ENCODE measurements around the gene VAV3.
A peak's percentile ranks its signal among the peaks of the same experiment; 100 is the strongest.
"Not testable (repeated sequence)": the region's sequence is repeated elsewhere in the genome, so short reads cannot be mapped to it uniquely, and the experiment has no call there.

VAV3 gene

DNA sequence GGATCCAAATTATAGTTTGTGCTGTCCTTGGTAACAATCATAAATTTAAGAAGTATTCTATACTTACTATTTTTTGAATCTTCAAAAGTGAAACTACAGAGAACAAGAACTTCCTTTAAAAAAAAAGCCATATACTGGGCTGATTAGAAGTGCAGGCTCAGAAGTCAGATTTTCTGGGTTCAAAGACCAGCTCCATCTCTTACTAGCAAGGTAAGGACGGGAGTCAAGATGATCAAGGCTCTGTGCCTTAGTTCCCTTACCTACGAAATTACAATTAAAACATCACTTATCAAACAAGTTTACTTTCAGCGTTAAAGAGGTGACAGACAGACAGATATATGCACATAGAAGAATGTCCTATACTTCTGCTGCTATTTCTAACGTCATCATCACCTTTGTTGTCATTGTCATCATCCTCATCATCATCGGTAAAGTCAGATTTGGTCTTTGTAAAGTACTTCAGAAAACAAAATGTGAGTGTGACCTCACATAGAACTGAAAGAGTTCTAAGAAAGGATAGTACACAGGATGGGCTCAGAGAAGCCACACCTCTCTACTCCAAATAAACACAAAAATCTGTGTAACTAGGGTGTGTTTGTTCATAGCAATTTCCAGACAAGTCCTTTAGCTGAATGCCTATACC is 178.7 kb downstream of the VAV3 start:
- DNase-seq = no peak

DNA sequence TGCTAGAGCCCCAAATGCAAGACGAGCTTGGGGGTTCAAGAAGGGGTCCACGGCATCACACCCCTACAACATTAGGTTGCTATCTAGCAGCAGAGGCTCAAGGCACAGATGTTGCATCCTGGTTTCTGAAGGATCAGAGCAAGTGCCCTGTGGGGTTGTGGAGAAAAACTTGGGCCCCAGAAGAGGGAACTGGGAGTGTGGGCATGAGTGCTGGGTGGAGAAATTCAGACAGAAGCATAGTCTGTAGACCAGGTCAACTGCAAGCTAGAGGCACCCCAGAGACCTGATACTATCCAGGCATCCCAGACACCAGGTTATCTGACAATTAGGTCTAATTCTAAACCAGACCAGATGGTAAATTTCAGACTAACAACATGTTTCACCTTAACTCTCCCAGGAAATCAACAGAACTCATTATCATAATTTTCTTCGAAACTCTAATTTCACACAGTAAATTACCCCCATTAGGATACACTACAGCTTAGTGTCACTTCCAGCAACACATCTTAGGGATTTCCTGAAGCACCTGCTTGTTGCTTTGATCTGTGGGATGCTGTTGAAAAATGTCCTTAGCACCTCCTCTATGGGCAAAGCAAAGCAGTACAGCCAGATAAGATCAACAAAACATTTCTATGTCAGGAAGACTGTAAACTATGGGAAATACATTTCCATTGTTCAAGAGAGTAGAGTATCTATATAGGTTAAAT is 179.3 kb downstream of the VAV3 start:
- no peak for DNase-seq

DNA sequence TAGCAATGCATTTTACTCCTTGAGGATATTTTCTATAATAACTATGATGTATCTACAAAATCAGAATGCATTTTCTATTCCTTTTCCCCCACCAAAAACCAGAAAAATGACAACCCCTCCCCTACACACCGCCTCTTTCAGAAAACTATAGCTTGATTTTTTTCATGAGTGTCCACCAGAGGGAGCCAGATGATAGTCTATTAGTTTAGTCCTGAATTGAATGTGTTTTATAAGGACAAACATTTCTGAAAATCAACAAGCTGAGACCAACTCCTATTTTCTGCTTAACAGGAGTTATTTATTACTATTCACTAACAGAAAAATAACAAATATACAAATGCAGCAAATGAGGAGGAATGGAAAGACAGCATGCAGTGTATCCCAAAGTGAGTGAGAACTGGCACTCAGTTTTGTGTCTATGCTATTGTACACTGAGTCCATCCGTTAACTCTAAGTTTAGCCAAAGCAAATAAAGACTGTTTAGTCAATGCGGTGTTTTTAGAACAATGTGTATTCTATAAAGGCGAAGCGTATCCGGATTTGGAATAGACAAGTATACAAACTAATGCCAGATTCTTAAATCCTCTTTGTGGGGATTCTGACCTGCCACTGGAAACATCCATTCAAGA is 182.6 kb downstream of the VAV3 start:
- DNase-seq = peak; percentile 73

DNA sequence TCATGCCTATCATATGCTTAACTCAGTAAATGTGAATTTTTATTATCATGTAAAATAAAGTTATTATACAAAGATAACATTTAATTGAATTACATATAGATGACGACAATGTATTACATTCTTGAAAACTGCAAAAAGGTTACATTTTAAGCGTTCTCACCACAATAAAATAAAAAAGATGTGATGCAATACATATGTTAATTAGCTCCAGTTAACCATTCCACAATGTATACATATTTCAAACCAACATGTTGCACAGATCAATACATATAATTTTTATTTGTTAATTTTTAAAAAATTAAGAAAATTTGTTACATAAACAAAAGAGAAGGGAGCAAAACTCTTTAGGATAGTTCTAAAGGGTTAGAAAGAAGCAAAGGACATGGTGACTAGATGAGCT is 183.7 kb downstream of the VAV3 start:
- DNase-seq = no peak

DNA sequence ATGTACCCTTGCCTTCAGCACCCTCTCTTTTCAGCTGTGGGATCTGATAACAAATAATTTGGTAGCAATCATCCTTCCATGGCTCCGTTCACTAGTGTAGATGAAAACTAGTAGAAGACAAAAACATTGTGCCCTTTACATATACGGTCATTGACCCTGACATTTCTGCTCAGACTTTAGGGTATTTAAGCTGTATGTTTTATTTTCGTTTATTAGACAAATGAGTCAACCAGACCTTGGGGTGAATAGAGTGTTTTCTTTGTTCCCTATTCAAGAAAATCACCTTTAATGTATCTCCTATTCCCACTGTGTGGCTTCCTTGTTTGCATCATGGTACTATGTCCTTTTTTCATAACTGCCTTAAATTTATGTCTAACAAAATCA is 187.3 kb downstream of the VAV3 start:
- DNase-seq = no peak

DNA sequence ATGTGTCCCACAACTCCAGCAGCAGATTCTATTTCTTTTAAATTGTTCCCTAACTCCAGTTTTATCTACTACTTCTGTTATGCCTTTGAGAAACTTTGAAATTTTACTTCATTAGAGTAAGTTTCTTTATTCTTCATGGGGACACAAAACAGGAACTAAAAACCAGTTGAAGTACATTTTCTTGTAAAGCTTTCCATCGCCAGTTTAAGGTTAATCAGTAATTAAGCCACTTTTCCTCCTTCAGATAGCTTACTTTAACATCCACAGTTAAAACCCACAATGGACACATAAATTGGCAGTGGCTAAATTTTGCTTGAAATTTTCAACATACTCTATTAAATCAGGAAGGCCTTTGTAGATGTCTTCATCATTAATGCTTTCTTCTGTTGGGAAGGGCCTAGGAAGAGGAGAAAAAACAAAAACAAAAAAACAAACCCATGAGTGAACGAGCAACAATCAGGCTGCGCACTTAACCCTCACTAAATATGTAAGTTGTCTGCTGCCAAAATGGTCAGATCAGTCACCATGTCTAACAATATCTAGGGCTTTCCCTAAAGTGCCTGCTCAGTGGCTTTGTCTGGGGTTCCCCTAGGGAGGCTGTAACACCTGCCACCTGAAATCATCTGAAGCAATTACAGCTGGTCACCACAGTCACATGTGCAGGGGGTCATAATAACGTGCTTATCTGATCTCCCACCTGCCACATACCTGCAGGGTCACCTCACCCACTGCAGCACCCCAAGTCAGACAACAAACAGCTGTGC is 187.9 kb downstream of the VAV3 start:
- DNase-seq = no peak

DNA sequence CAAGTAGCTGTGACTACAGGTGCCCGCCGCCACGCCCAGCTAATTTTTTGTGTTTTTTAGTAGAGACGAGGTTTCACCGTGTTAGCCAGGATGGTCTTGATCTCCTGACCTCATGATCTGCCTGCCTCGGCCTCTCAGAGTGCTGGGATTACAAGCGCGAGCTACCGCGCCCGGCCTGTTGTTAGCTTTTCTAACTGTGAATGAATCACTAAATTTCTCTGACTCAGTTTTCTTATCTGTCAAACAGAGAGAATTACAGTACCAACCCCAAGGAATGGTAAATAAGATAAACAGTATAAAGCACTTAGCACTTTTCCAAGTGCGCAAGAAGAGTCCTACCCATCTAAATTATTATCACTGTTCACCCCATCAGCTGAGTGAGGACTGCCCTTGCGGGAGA is 193.6 kb downstream of the VAV3 start:
- DNase-seq = no peak

DNA sequence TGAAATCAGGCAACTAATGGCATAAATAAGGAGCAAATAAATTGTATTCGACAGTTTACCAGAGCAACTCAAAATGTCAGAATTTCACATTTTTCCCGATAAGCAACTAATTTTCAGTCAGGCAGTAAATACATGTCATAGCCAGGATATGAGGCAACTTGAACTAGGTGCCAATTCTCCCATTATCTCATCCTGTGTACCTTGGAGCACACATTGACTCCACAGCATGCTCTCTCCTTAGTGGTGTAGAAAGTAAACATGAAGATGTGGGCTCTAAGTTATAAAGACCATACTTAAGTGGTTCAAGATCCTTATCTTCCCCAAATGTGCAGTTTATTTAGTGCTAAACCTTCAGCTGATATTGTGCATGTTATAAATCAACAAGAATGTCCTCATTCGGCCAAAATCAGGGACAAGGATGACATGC is 197.8 kb downstream of the VAV3 start:
- DNase-seq = no peak

DNA sequence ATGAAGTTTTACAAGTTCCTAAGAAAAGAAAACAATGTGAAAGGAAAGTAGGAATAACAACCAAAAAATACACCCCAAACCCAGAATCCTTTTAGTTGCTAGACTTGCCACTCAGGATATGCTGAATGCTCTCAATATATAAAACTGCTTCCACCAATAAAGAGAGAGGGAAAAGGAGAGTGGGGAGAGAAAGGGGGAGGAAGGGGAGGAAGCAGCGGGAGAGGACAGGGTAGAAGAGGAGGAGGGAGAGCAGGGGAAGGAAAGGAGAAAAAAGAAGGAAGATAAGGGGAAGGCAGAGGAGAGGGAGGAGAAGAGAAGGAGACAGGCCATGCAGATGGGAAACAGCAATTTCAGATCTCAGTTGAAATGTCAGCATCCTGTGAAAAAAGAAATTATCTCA is 198.4 kb downstream of the VAV3 start:
- no peak for DNase-seq

DNA sequence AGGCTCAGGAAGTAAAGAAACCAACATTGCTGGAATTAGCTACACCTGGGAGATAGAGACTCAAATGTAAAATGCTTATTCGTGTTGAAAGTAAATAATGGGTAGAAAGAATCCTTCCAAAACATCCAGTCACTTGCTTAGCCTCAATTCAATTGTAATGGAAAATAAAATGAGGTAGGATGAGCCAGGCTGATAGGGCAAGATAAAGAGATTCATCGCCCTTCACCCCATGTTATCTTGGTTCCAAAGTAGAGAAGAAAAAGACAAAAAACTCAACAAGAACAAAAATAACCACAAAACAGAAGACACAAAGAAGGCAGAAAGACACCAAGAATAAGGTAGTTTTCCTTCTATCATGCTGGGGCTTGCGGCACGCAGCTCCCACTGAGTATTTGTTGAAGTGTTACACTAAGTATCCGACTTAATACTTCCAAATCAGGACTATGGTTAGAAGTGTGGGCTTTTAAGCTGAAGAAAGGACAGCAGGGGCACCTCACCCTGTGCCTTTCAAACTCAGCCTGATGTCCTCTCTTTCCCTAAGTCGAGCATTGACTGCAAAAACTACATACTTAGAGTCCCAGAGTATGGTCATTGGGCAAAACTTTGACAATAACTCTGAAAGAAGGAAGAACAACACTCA is 202.1 kb downstream of the VAV3 start:
- DNase-seq = no peak

DNA sequence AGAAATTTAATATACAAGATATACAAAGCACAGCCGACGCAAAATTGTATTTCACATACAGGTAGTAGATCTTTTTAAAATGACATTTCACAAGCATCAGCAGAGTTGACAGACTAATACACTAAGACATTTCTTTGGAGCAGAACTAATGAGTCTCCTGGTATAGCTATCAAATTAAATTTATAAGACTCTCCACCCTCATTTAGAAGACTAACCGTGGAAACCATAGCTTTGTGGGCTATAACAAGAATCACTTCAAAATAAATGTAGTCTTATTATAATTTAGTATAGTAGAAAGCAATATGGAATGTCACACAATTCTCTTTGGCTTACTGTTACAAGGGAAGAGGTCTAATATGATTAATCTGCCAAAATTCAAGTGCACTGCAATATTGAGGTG is 204.9 kb downstream of the VAV3 start:
- no peak for DNase-seq

DNA sequence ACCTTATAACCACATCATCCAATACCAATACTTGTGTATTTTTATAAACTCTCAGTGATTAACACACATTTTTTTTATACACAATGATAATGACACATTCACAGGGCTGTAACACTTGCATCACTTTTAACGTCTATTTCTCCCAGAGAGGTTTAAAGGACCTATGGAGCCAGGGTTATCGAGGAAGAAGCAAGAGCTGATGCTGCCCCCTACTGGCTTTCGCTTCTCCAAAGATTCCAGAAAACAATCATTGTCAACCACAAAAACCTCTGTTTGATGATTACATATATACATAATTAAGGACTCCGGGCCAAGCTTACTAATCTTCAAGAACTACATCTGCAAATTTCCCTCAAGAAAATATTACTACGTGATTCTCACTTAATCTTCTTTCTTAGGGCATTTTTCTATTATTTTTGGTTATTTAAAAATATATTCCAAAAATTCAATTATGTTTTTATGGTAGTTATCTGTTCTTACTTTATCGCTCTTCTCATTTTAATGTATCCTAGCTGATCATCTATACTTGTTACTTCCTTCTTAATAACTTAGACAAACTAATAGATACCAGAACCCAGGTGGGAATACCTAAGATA is 214.5 kb downstream of the VAV3 start:
- peak; percentile 88 for DNase-seq

DNA sequence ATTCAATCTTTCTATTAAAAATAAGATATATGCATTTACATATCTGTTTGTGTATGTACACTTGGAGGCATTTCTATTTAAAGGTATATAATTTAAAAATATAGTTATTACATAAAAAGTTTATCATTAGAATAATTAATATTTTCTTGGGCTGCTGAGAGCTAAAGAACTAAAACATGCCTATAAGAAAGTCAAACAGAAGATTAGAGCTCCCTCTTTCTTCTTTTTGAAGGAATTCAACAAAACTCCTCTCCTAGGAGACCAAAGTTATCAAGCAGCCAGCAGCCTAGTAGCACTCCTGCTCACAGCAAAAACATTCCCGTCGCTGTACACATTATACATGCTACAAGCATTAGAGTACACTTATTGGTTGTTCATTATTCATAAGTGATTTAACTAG is 216.4 kb downstream of the VAV3 start:
- peak; percentile 57 for DNase-seq

DNA sequence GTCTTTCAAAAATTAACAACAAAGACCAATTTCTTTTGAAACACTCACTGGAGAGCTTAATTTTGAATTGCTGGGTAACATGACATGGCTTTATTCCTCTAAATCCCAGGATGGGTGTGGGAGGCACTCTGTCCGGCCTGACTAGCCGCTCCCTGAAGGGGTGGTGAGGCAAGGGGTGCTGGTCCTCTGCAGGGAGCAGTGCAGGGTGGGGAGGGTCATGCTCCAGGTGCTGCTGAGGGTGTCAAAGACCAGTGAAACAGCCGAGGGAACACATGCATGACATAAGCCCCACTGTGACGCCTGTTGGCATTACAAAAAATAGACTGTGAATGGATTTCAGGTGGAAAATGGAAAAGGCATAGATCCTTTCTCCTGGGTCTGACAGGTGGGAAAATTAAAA is 223.7 kb downstream of the VAV3 start:
- no peak for DNase-seq

DNA sequence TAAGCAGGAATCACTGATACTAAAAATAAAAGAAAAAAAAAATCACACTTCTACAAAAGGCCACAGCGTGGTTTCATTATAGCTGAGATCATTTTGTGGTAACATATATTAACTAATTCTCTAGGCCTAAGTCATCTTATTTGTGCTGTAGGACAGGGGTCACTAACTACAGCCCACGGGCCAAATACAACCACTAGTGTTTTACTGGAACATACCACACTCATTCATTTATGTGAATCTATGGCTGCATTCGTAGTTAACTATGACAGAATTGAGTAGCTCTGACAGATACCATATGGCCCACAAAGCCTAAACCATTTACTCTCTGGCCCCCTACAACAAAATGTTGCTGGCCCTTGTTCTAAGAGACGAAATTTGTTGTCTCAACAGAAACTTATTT is 224.4 kb downstream of the VAV3 start:
- no peak for DNase-seq

DNA sequence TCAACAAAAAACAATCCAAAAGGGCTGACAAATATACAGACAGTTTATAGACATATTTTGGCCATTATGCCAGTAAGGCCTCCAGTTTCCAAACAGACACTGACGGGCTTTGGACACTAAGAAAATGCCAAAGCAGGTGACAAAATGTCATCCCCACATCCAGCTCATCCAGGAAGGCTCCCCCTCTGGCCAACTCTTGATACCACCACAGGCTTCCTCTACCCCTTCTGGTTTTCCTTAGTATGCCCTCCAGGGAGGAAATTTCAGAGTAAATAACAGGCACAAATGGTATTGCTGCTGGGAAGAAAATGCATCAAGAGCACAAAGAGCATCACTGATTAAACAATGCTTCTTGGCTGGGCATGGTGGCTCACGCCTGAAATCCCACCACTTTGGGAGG is 225.3 kb downstream of the VAV3 start:
- no peak for DNase-seq

DNA sequence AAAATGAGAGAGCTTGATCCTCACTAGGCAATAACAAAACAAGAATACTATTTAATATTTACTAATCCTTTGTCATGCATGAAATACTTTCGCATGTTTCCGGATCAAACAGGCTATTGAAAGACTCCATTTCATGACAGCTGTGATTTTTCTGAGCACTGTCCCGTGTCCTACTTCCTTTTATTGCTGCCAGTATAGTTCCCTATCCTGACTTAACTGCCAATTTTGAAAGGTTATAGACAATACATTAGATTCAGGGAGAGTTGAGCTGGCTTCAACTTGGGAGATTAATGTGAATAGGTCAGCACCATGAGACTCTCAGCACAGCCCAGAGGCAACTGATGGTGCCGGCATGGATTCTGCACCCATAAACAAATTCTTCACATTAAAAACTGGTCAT is 225.8 kb downstream of the VAV3 start:
- DNase-seq = no peak

DNA sequence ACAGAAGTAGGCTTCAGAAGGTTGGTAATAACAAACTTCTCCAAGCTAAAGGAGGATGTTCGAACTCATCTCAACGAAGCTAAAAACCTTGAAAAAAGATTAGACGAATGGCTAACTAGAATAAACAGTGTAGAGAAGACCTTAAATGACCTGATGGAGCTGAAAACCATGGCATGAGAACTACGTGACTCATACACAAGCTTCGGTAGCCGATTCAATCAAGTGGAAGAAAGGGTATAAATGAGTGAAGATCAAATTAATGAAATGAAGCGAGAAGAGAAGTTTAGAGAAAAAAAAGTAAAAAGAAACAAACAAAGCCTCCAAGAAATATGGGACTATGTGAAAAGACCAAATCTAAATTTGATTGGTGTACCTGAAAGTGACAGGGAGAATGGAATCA is 231.6 kb downstream of the VAV3 start:
- DNase-seq = not testable (repeated sequence)

DNA sequence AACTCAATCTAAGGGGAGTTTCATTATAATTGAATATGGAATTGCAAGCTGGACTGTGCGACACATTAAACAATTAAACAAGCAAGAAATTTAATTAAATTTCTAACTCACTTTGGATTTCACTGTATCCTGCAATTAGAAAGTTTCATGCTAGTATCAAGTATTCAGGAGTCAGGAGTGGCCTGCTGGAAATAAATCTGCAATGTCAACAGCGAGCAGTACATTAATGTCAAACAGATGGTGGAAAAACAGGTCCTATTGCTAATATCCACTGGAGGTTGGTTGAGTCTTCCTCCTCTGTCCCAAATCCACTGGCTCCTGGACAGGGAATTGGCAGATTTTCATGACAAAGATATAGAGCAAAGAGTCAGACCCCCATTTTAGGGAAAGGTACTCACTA is 237.1 kb downstream of the VAV3 start:
- no peak for DNase-seq

DNA sequence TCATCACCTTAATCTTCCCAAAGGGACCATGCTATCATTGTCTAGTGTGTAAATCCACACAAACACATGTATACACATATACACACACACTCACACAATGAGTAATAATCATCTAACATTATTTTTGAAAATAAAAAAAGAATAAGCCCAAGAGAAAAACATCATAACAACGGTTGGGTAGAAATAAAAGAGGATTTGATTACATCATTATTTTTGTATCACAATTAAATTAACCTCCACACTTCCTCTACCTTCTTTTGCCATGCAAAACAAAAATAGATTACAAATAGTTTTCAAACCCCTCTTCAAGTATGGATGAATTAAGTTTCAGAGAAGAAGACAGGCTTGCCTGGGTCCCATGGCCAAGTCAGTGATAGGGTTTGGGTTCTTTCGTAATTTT is 238.1 kb downstream of the VAV3 start:
- no peak for DNase-seq

DNA sequence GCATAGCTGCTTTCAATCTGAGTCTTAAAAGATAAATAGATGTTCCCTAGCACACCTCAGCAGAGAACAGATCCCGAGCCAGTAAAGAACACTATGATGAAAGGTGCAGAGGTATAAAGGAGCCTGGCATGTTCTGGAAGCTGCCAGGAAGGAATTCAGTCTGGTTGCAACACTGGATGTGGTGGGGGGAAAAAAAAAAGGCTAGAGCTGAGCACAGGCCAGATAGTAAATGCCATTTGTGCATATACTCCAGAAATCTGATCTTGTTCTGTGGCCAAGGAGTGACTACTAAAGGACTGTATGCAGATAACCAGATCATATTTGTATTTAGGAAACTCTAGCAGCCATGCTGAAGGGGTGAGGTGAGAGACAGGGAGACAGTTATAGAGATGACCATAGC is 240.3 kb downstream of the VAV3 start:
- no peak for DNase-seq

DNA sequence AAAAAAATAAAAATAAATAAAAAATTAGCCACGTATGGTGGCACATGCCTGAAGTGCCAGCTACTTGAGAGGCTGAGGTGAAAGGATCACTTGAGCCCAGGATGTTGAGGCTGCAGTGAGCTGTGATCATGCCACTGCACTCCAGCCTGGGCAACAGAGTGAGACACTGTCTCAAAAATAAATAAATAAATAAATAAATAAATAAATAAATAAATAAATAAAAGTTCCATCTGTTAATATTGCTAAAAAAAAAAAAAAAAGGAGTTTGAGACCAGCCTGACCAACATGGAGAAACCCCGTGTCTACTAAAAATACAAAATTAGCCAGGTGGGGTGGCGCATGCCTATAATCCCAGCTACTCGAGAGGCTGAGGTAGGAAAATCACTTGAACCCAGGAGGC is 244.8 kb downstream of the VAV3 start:
- not testable (repeated sequence) for DNase-seq

DNA sequence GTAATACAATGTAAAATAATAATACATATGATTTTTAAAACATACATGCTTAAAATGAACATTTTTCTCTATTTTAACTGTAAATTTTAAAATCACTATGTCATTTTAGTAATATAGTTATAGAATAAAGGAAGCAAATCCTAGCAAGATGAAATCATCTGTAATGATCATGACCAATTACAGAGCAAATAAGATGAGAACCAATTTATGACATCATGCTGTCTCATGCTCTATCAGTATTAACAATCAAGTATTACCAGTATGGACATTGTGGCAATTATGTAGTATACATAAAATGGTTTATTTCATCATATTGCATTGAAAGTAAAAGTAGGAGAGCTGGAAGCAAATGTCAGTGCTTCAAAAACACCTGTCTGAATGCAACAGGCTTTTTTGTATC is 255.0 kb downstream of the VAV3 start:
- DNase-seq = no peak
